Keratinocyte (primary cell): ENCODE results near the gene CRIM1. TPM values are rescaled to one million over a fixed set of nuclear protein-coding genes. Genes with fewer than 3 reads are reported as not detected.

Experiments
- DNase-seq: peaks from one replicate; pipeline ENCODE4 v3.0.0-alpha.2; 2011; ENCODE audit warnings: low read depth, missing footprints, low spot score
- FAIRE-seq: peaks from 2 replicates; lab custom pipeline; 2011; peaks lifted over from hg19 to GRCh38; lab: Jason Lieb, UNC
- H2AFZ ChIP-seq: 2 replicates; pipeline ENCODE4 v1.6.0; 2012; ENCODE audit warnings: low read length, control low read depth, inconsistent platforms; ENCODE audit not compliant: control insufficient read depth
- H3K27ac ChIP-seq: 2 replicates; pipeline ENCODE4 v1.5.1; 2011; ENCODE audit warnings: low read length; ENCODE audit not compliant: control insufficient read depth, insufficient read depth
- H3K27me3 ChIP-seq: 3 replicates; pipeline ENCODE4 v1.6.0; 2011; ENCODE audit warnings: low read length; ENCODE audit not compliant: control insufficient read depth, insufficient read depth; ENCODE audit errors: extremely low read depth
- H3K36me3 ChIP-seq, 2 experiments: 2 replicates in 1 of 2; 3 replicates in 1 of 2; pipeline ENCODE4 v1.5.1; 2011; ENCODE audit warnings: low read length in 2 of 2, mild to moderate bottlenecking in 1 of 2; ENCODE audit not compliant: control insufficient read depth in 2 of 2, insufficient read depth in 2 of 2; ENCODE audit errors: extremely low read depth in 1 of 2
- H3K4me1 ChIP-seq: 3 replicates; pipeline ENCODE4 v1.5.1; 2011; ENCODE audit warnings: low read length; ENCODE audit not compliant: control insufficient read depth, insufficient read depth; ENCODE audit errors: extremely low read depth
- H3K4me2 ChIP-seq: 3 replicates; pipeline ENCODE4 v1.6.0; 2011; ENCODE audit warnings: low read depth, low read length; ENCODE audit not compliant: control insufficient read depth, insufficient read depth; ENCODE audit errors: extremely low read depth
- H3K4me3 ChIP-seq, 3 experiments: fragments of 200-600 bp in 1 of 3; sonication (generic) in 1 of 3; 2 replicates in 2 of 3; 3 replicates in 1 of 3; pipeline ENCODE4 v1.5.1; 2011 to 2016; ENCODE audit warnings: low read length in 3 of 3, mild to moderate bottlenecking in 3 of 3, control low read depth in 2 of 3, inconsistent platforms in 1 of 3, low read depth in 1 of 3, mixed read lengths in 1 of 3, mixed run types in 1 of 3, moderate library complexity in 1 of 3; ENCODE audit not compliant: control insufficient read depth in 2 of 3, insufficient read depth in 2 of 3; ENCODE audit errors: extremely low read depth in 1 of 3
- H3K79me2 ChIP-seq: 2 replicates; pipeline ENCODE4 v1.6.0; 2012; ENCODE audit warnings: low read length; ENCODE audit not compliant: control insufficient read depth, insufficient read depth
- H3K9ac ChIP-seq: 3 replicates; pipeline ENCODE4 v1.6.0; 2011; ENCODE audit warnings: low read length; ENCODE audit not compliant: control insufficient read depth, insufficient read depth; ENCODE audit errors: extremely low read depth
- H3K9me1 ChIP-seq: 3 replicates; pipeline ENCODE4 v1.6.0; 2011; ENCODE audit warnings: low read length; ENCODE audit not compliant: control insufficient read depth, insufficient read depth; ENCODE audit errors: extremely low read depth
- H3K9me3 ChIP-seq: 2 replicates; pipeline ENCODE4 v1.5.1; 2012; ENCODE audit warnings: low read depth, low read length; ENCODE audit not compliant: control insufficient read depth
- H4K20me1 ChIP-seq: 3 replicates; pipeline ENCODE4 v1.6.0; 2011; ENCODE audit warnings: low read length; ENCODE audit not compliant: control insufficient read depth, insufficient read depth; ENCODE audit errors: extremely low read depth
- EZH2 ChIP-seq: IDR thresholded peaks from one replicate; pipeline ENCODE4 v1.6.1; 2012; ENCODE audit warnings: inconsistent platforms, mild to moderate bottlenecking, low read length, moderate library complexity
- dilution Hi-C: fragments of 300-500 bp; cut with MboI; formaldehyde crosslinking; loops from one replicate; pipeline ENCODE4 v1.7.0; 2020; ENCODE audit warnings: low sequenced_read_pairs; ENCODE audit not compliant: extremely low pct_ligation_motif_present
- polyA plus RNA-seq, 5 experiments: library from polyadenylated mRNA; depleted of rRNA in 3 of 5; stranded (reverse) in 3 of 5; stranded (forward) in 1 of 5; unstranded in 1 of 5; fragments of >200 nt; gene quantifications; 1 replicate in 1 of 5; 2 replicates in 3 of 5; 3 replicates in 1 of 5; pipeline versions ENCODE4 v1.2.1 to v1.2.3, GENCODE V29; 2011 to 2012; ENCODE audit warnings: missing spikeins in 2 of 5, low read depth in 1 of 5, low replicate concordance in 1 of 5
- TF ChIP-seq, protein P1 (sequence below), 3 experiments: IDR thresholded peaks in 1 of 3; conservative IDR thresholded peaks in 1 of 3; optimal IDR thresholded peaks in 1 of 3; 2 replicates in 2 of 3; 3 replicates in 1 of 3; pipeline versions ENCODE3 to v1.5.1; 2011; ENCODE audit warnings: low read length in 3 of 3, mild to moderate bottlenecking in 3 of 3, moderate library complexity in 2 of 3, control low read depth in 1 of 3, inconsistent platforms in 1 of 3; ENCODE audit not compliant: insufficient read depth in 2 of 3; ENCODE audit errors: extremely low read depth in 1 of 3

Gene CRIM1
- polyA plus RNA-seq, 1 donor (not counting 4 experiments of a cell fraction or from before 2014, with no cell fraction given): 98.3 TPM

DNA sequence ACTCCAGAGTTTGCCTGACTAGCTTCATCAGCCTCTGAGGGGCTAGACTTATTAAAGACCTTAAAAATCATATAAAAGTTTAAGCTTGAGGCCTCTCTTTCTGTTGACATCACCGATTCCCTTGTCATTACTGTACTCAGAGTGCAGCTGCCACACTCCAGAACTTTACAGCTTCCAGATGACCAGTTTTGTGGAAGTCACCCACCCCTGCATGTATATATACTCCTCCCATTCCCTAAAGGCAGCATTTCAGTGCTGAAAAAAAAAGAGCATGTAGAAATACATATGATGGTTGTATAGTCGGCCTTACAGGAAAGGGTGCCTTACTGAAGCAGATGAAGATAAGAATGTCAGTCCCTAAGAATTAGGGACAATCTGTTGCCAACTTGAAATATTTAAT is 125.1 kb downstream of the CRIM1 start:
- H3K4me2 ChIP-seq: no peak overlapping the region
- H3K27ac ChIP-seq: no peak overlapping the region
- TF ChIP-seq, protein P1, sequence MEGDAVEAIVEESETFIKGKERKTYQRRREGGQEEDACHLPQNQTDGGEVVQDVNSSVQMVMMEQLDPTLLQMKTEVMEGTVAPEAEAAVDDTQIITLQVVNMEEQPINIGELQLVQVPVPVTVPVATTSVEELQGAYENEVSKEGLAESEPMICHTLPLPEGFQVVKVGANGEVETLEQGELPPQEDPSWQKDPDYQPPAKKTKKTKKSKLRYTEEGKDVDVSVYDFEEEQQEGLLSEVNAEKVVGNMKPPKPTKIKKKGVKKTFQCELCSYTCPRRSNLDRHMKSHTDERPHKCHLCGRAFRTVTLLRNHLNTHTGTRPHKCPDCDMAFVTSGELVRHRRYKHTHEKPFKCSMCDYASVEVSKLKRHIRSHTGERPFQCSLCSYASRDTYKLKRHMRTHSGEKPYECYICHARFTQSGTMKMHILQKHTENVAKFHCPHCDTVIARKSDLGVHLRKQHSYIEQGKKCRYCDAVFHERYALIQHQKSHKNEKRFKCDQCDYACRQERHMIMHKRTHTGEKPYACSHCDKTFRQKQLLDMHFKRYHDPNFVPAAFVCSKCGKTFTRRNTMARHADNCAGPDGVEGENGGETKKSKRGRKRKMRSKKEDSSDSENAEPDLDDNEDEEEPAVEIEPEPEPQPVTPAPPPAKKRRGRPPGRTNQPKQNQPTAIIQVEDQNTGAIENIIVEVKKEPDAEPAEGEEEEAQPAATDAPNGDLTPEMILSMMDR (optimal IDR thresholded peaks at IDR 0.05 in 1 of 3, IDR thresholded peaks at IDR 0.05 in 1 of 3, conservative IDR thresholded peaks at IDR 0.05 in 1 of 3; ENCODE audit: extremely low read depth in 1 of 3, insufficient read depth in 2 of 3, low read length in 3 of 3): no peak
- no peak for TF ChIP-seq EZH2
- no peak for DNase-seq
- H4K20me1 ChIP-seq: no peaks in the 10 kb centered on the region
- FAIRE-seq: no peak
- H2AFZ ChIP-seq: no peak overlapping the region
- H3K9me1 ChIP-seq: no peaks in the 10 kb centered on the region
- H3K79me2 ChIP-seq: peaks cover 17% of the 10 kb centered on the region
- H3K4me3 ChIP-seq: no peak overlapping the region
- H3K4me1 ChIP-seq: peaks cover 45% of the 10 kb centered on the region
- H3K36me3 ChIP-seq: peaks cover 40 to 60% of the 10 kb centered on the region in 2 experiments
- dilution Hi-C loops: no loop called here
- peaks cover 10% of the 10 kb centered on the region for H3K9me3 ChIP-seq
- no peak overlapping the region for H3K9ac ChIP-seq
- H3K27me3 ChIP-seq: no peaks in the 10 kb centered on the region

DNA sequence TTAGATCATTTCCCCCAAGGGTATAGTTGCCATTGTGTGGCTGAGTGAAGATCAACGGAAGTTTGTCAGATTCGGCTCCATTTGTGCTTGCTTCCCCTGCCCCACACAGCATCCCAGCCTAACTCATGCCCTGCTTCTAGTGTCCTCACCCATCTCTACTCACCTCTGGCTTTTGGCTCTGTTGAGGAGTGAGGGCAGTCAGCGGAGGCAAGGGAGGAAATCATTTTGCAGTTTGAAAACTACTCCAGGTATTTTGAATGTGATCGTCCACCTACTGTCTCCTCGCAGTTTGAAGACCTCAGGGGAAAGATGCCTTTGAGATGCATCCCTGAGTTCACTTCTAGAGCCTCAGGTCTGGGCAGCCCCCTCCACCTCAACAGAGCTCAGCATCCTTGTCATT is 126.1 kb downstream of the CRIM1 start:
- H3K9me3 ChIP-seq: peaks cover 4% of the 10 kb centered on the region
- H3K27ac ChIP-seq: no peak overlapping the region
- no peak for DNase-seq
- no peaks in the 10 kb centered on the region for H3K9me1 ChIP-seq
- no peak for TF ChIP-seq EZH2
- TF ChIP-seq, protein P1 (optimal IDR thresholded peaks at IDR 0.05 in 1 of 3, IDR thresholded peaks at IDR 0.05 in 1 of 3, conservative IDR thresholded peaks at IDR 0.05 in 1 of 3; ENCODE audit: extremely low read depth in 1 of 3, insufficient read depth in 2 of 3, low read length in 3 of 3): no peak
- no peaks in the 10 kb centered on the region for H4K20me1 ChIP-seq
- H3K4me1 ChIP-seq: peaks cover 55% of the 10 kb centered on the region
- dilution Hi-C loops: no loop called here
- H3K9ac ChIP-seq: no peak overlapping the region
- no peaks in the 10 kb centered on the region for H3K27me3 ChIP-seq
- H3K79me2 ChIP-seq: peaks cover 17% of the 10 kb centered on the region
- H3K4me2 ChIP-seq: no peak overlapping the region
- H2AFZ ChIP-seq: no peak overlapping the region
- H3K4me3 ChIP-seq: no peak overlapping the region
- FAIRE-seq: no peak
- peaks cover 40 to 60% of the 10 kb centered on the region in 2 experiments for H3K36me3 ChIP-seq
